Keratinocyte (primary cell): Measurements from ENCODE around the gene GRIK4. TPM values are rescaled to one million over a fixed set of nuclear protein-coding genes. Genes with fewer than 3 reads are reported as not detected.

Source experiments
- DNase-seq: peaks from one replicate; pipeline ENCODE4 v3.0.0-alpha.2; 2011; ENCODE audit warnings: low read depth, missing footprints, low spot score
- FAIRE-seq: peaks from 2 replicates; lab custom pipeline; 2011; peaks lifted over from hg19 to GRCh38; lab: Jason Lieb, UNC
- H2AFZ ChIP-seq: 2 replicates; pipeline ENCODE4 v1.6.0; 2012; ENCODE audit warnings: low read length, control low read depth, inconsistent platforms; ENCODE audit not compliant: control insufficient read depth
- H3K27ac ChIP-seq: 2 replicates; pipeline ENCODE4 v1.5.1; 2011; ENCODE audit warnings: low read length; ENCODE audit not compliant: control insufficient read depth, insufficient read depth
- H3K27me3 ChIP-seq: 3 replicates; pipeline ENCODE4 v1.6.0; 2011; ENCODE audit warnings: low read length; ENCODE audit not compliant: control insufficient read depth, insufficient read depth; ENCODE audit errors: extremely low read depth
- H3K36me3 ChIP-seq, 2 experiments: 2 replicates in 1 of 2; 3 replicates in 1 of 2; pipeline ENCODE4 v1.5.1; 2011; ENCODE audit warnings: low read length in 2 of 2, mild to moderate bottlenecking in 1 of 2; ENCODE audit not compliant: control insufficient read depth in 2 of 2, insufficient read depth in 2 of 2; ENCODE audit errors: extremely low read depth in 1 of 2
- H3K4me1 ChIP-seq: 3 replicates; pipeline ENCODE4 v1.5.1; 2011; ENCODE audit warnings: low read length; ENCODE audit not compliant: control insufficient read depth, insufficient read depth; ENCODE audit errors: extremely low read depth
- H3K4me2 ChIP-seq: 3 replicates; pipeline ENCODE4 v1.6.0; 2011; ENCODE audit warnings: low read depth, low read length; ENCODE audit not compliant: control insufficient read depth, insufficient read depth; ENCODE audit errors: extremely low read depth
- H3K4me3 ChIP-seq, 3 experiments: fragments of 200-600 bp in 1 of 3; sonication (generic) in 1 of 3; 2 replicates in 2 of 3; 3 replicates in 1 of 3; pipeline ENCODE4 v1.5.1; 2011 to 2016; ENCODE audit warnings: low read length in 3 of 3, mild to moderate bottlenecking in 3 of 3, control low read depth in 2 of 3, inconsistent platforms in 1 of 3, low read depth in 1 of 3, mixed read lengths in 1 of 3, mixed run types in 1 of 3, moderate library complexity in 1 of 3; ENCODE audit not compliant: control insufficient read depth in 2 of 3, insufficient read depth in 2 of 3; ENCODE audit errors: extremely low read depth in 1 of 3
- H3K79me2 ChIP-seq: 2 replicates; pipeline ENCODE4 v1.6.0; 2012; ENCODE audit warnings: low read length; ENCODE audit not compliant: control insufficient read depth, insufficient read depth
- H3K9ac ChIP-seq: 3 replicates; pipeline ENCODE4 v1.6.0; 2011; ENCODE audit warnings: low read length; ENCODE audit not compliant: control insufficient read depth, insufficient read depth; ENCODE audit errors: extremely low read depth
- H3K9me1 ChIP-seq: 3 replicates; pipeline ENCODE4 v1.6.0; 2011; ENCODE audit warnings: low read length; ENCODE audit not compliant: control insufficient read depth, insufficient read depth; ENCODE audit errors: extremely low read depth
- H3K9me3 ChIP-seq: 2 replicates; pipeline ENCODE4 v1.5.1; 2012; ENCODE audit warnings: low read depth, low read length; ENCODE audit not compliant: control insufficient read depth
- H4K20me1 ChIP-seq: 3 replicates; pipeline ENCODE4 v1.6.0; 2011; ENCODE audit warnings: low read length; ENCODE audit not compliant: control insufficient read depth, insufficient read depth; ENCODE audit errors: extremely low read depth
- EZH2 ChIP-seq: IDR thresholded peaks from one replicate; pipeline ENCODE4 v1.6.1; 2012; ENCODE audit warnings: inconsistent platforms, mild to moderate bottlenecking, low read length, moderate library complexity
- dilution Hi-C: fragments of 300-500 bp; cut with MboI; formaldehyde crosslinking; loops from one replicate; pipeline ENCODE4 v1.7.0; 2020; ENCODE audit warnings: low sequenced_read_pairs; ENCODE audit not compliant: extremely low pct_ligation_motif_present
- polyA plus RNA-seq, 5 experiments: library from polyadenylated mRNA; depleted of rRNA in 3 of 5; stranded (reverse) in 3 of 5; stranded (forward) in 1 of 5; unstranded in 1 of 5; fragments of >200 nt; gene quantifications; 1 replicate in 1 of 5; 2 replicates in 3 of 5; 3 replicates in 1 of 5; pipeline versions ENCODE4 v1.2.1 to v1.2.3, GENCODE V29; 2011 to 2012; ENCODE audit warnings: missing spikeins in 2 of 5, low read depth in 1 of 5, low replicate concordance in 1 of 5
- TF ChIP-seq, protein P1 (sequence below), 3 experiments: IDR thresholded peaks in 1 of 3; conservative IDR thresholded peaks in 1 of 3; optimal IDR thresholded peaks in 1 of 3; 2 replicates in 2 of 3; 3 replicates in 1 of 3; pipeline versions ENCODE3 to v1.5.1; 2011; ENCODE audit warnings: low read length in 3 of 3, mild to moderate bottlenecking in 3 of 3, moderate library complexity in 2 of 3, control low read depth in 1 of 3, inconsistent platforms in 1 of 3; ENCODE audit not compliant: insufficient read depth in 2 of 3; ENCODE audit errors: extremely low read depth in 1 of 3

Gene GRIK4
- polyA plus RNA-seq, 1 donor (not counting 4 experiments of a cell fraction or from before 2014, with no cell fraction given): not detected

DNA sequence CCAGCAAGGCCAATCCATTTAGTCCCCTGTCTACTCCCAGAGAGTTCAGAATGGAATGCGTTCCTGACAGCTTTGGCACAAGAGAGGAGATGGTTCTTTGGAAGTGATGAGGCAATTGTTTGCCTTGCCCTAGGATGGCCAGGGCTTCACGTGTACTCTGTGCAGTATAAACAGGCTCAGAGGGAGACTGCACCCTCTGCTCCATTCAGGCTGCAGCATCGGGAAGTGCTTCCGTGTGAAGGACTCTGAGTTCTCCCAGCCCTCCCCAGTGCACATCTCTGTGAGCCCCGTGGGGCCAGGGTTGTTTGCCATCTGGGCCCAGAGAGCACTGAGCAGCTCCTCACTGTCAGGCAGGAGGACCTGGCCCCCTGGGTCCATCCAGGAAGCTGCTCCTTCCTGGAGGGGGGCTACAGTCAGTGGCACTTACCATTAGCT lies 297.1 kb downstream of the GRIK4 start:
- Histone ChIP-seq H3K27ac (no peak overlapping the region), H3K79me2 (no peaks in the 10 kb centered on the region), H3K27me3 (peaks cover 9% of the 10 kb centered on the region), H4K20me1 (no peaks in the 10 kb centered on the region), H3K9me3 (no peaks in the 10 kb centered on the region), H3K4me3 (no peak overlapping the region), H3K36me3 (no peaks in the 10 kb centered on the region), H3K4me2 (no peak overlapping the region), H3K4me1 (peaks cover 2% of the 10 kb centered on the region), H3K9me1 (no peaks in the 10 kb centered on the region), H3K9ac (no peak overlapping the region), H2AFZ (no peak overlapping the region)
- dilution Hi-C loops: no loop called here
- FAIRE-seq (no peak), DNase-seq (no peak)
- TF ChIP-seq, protein P1, sequence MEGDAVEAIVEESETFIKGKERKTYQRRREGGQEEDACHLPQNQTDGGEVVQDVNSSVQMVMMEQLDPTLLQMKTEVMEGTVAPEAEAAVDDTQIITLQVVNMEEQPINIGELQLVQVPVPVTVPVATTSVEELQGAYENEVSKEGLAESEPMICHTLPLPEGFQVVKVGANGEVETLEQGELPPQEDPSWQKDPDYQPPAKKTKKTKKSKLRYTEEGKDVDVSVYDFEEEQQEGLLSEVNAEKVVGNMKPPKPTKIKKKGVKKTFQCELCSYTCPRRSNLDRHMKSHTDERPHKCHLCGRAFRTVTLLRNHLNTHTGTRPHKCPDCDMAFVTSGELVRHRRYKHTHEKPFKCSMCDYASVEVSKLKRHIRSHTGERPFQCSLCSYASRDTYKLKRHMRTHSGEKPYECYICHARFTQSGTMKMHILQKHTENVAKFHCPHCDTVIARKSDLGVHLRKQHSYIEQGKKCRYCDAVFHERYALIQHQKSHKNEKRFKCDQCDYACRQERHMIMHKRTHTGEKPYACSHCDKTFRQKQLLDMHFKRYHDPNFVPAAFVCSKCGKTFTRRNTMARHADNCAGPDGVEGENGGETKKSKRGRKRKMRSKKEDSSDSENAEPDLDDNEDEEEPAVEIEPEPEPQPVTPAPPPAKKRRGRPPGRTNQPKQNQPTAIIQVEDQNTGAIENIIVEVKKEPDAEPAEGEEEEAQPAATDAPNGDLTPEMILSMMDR (optimal IDR thresholded peaks at IDR 0.05 in 1 of 3, IDR thresholded peaks at IDR 0.05 in 1 of 3, conservative IDR thresholded peaks at IDR 0.05 in 1 of 3; ENCODE audit: extremely low read depth in 1 of 3, insufficient read depth in 2 of 3, low read length in 3 of 3): no peak
- no peak for TF ChIP-seq EZH2

DNA sequence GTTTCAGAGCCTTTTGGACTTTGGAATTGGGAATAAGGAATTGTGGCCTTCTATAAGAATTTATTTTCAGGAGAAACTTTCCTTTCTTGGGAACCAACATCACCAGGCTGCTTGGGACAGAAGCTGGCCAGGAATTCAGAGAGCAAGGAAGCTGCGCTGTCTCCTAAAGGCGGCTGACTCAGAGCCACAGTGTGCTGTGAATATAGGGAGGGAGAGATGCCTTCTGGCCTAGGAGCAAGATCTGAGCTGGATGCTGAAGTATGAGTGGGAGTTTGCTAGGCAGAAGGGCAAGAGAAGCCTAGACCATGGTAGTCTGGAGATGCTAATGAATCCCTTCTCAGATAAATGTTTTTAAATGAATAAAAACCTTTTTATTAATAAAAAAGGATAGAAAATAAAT lies 298.7 kb downstream of the GRIK4 start:
- Histone ChIP-seq H3K27me3 (peaks cover 9% of the 10 kb centered on the region), H3K9me3 (no peaks in the 10 kb centered on the region), H3K27ac (no peak overlapping the region), H4K20me1 (no peaks in the 10 kb centered on the region), H3K36me3 (no peaks in the 10 kb centered on the region), H3K79me2 (no peaks in the 10 kb centered on the region), H3K9me1 (no peaks in the 10 kb centered on the region), H3K9ac (no peak overlapping the region), H2AFZ (no peak overlapping the region), H3K4me3 (no peak overlapping the region), H3K4me2 (no peak overlapping the region), H3K4me1 (peaks cover 2% of the 10 kb centered on the region)
- no peak for TF ChIP-seq EZH2
- TF ChIP-seq, protein P1 (optimal IDR thresholded peaks at IDR 0.05 in 1 of 3, IDR thresholded peaks at IDR 0.05 in 1 of 3, conservative IDR thresholded peaks at IDR 0.05 in 1 of 3; ENCODE audit: extremely low read depth in 1 of 3, insufficient read depth in 2 of 3, low read length in 3 of 3): no peak
- no peak for FAIRE-seq
- no peak for DNase-seq
- dilution Hi-C loops: no loop called here
